ENCODE results near the gene CD4.

The CD4 gene

GRCh38 chr12:6817662-6818157 is 28.4 kb downstream of the CD4 start:
- Histone ChIP-seq H3K27me3 (ENCODE audit: insufficient read depth, poor library complexity, severe bottlenecking) (peaks cover 12% of the 10 kb centered on the region), H3K4me3 (ENCODE audit: severe bottlenecking) (no peak overlapping the region), H3K36me3 (ENCODE audit: low read depth) (no peaks in the 10 kb centered on the region), H3K27ac (ENCODE audit: poor library complexity, severe bottlenecking) (no peak overlapping the region), H3K4me1 (ENCODE audit: insufficient read depth, poor library complexity, severe bottlenecking) (no peaks in the 10 kb centered on the region), H3K9me3 (ENCODE audit: severe bottlenecking) (no peaks in the 10 kb centered on the region)
- no peak for TF ChIP-seq CTCF (IDR thresholded peaks at IDR 0.05; ENCODE audit: poor library complexity, severe bottlenecking)
- no peak for DNase-seq (ENCODE audit: low spot score)
- no peak for ATAC-seq (ENCODE audit: low read depth)

- peaks cover 17% of the 10 kb centered on the region for H3K27me3 ChIP-seq (ENCODE audit: insufficient read depth, poor library complexity, severe bottlenecking)
- H3K27ac ChIP-seq (ENCODE audit: poor library complexity, severe bottlenecking), result no peak overlapping the region
- no peak overlapping the region for H3K4me3 ChIP-seq (ENCODE audit: severe bottlenecking)
- no peak for DNase-seq (ENCODE audit: low spot score)
- no peak for TF ChIP-seq CTCF (IDR thresholded peaks at IDR 0.05; ENCODE audit: poor library complexity, severe bottlenecking)
- H3K9me3 ChIP-seq (ENCODE audit: severe bottlenecking), result no peaks in the 10 kb centered on the region
- H3K36me3 ChIP-seq (ENCODE audit: low read depth), result no peaks in the 10 kb centered on the region
- H3K4me1 ChIP-seq (ENCODE audit: insufficient read depth, poor library complexity, severe bottlenecking), result no peaks in the 10 kb centered on the region
- no peak for ATAC-seq (ENCODE audit: low read depth)
Measured at GRCh38 chr12:6818222-6818621, 28.9 kb downstream of the CD4 start.

- Histone ChIP-seq H3K4me1 (ENCODE audit: insufficient read depth, poor library complexity, severe bottlenecking) (no peaks in the 10 kb centered on the region), H3K36me3 (ENCODE audit: low read depth) (no peaks in the 10 kb centered on the region), H3K4me3 (ENCODE audit: severe bottlenecking) (no peak overlapping the region), H3K27me3 (ENCODE audit: insufficient read depth, poor library complexity, severe bottlenecking) (peaks cover 20% of the 10 kb centered on the region), H3K27ac (ENCODE audit: poor library complexity, severe bottlenecking) (no peak overlapping the region), H3K9me3 (ENCODE audit: severe bottlenecking) (no peaks in the 10 kb centered on the region)
- ATAC-seq (ENCODE audit: low read depth) (no peak), DNase-seq (ENCODE audit: low spot score) (no peak)
- no peak for TF ChIP-seq CTCF (IDR thresholded peaks at IDR 0.05; ENCODE audit: poor library complexity, severe bottlenecking)
Measured at GRCh38 chr12:6818645-6819044, 29.3 kb downstream of the CD4 start.

- Histone ChIP-seq H3K36me3 (ENCODE audit: low read depth) (no peaks in the 10 kb centered on the region), H3K27me3 (ENCODE audit: insufficient read depth, poor library complexity, severe bottlenecking) (peaks cover 20% of the 10 kb centered on the region), H3K9me3 (ENCODE audit: severe bottlenecking) (no peaks in the 10 kb centered on the region), H3K27ac (ENCODE audit: poor library complexity, severe bottlenecking) (no peak overlapping the region), H3K4me3 (ENCODE audit: severe bottlenecking) (no peak overlapping the region), H3K4me1 (ENCODE audit: insufficient read depth, poor library complexity, severe bottlenecking) (no peaks in the 10 kb centered on the region)
- no peak for TF ChIP-seq CTCF (IDR thresholded peaks at IDR 0.05; ENCODE audit: poor library complexity, severe bottlenecking)
- DNase-seq (ENCODE audit: low spot score) (no peak), ATAC-seq (ENCODE audit: low read depth) (peak; percentile 5; the same call in 1 of the 3 replicates)
Measured at GRCh38 chr12:6819106-6820030, 30.0 kb downstream of the CD4 start.

GRCh38 chr12:6820166-6820565 is 30.8 kb downstream of the CD4 start:
- Histone ChIP-seq H3K9me3 (ENCODE audit: severe bottlenecking) (no peaks in the 10 kb centered on the region), H3K4me1 (ENCODE audit: insufficient read depth, poor library complexity, severe bottlenecking) (no peaks in the 10 kb centered on the region), H3K4me3 (ENCODE audit: severe bottlenecking) (no peak overlapping the region), H3K27me3 (ENCODE audit: insufficient read depth, poor library complexity, severe bottlenecking) (peaks cover 20% of the 10 kb centered on the region), H3K27ac (ENCODE audit: poor library complexity, severe bottlenecking) (no peak overlapping the region), H3K36me3 (ENCODE audit: low read depth) (no peaks in the 10 kb centered on the region)
- DNase-seq (ENCODE audit: low spot score) (no peak), ATAC-seq (ENCODE audit: low read depth) (no peak)
- no peak for TF ChIP-seq CTCF (IDR thresholded peaks at IDR 0.05; ENCODE audit: poor library complexity, severe bottlenecking)
